BJ (cell line): ENCODE measurements around the gene FGF11. TPM values are rescaled to one million over a fixed set of nuclear protein-coding genes. Genes with fewer than 3 reads are reported as not detected.

Experiments
- CTCF ChIA-PET: fragments of 350-600 bp; formaldehyde crosslinking; extraction: SDS; loops from one replicate; lab custom pipeline; 2021; ENCODE audit warnings: antibody characterized with exemption, inconsistent platforms; lab: Yijun Ruan, JAX
- POLR2A ChIA-PET: fragments of 300-600 bp; sonication (Branson Sonifier 250); formaldehyde crosslinking; extraction: SDS; loops from one replicate; lab custom pipeline; 2021; ENCODE audit warnings: antibody characterized with exemption; lab: Charles Lee
- DNase-seq: peaks from one replicate; pipeline ENCODE4 v3.0.0-alpha.2; 2011; ENCODE audit warnings: low read depth
- H3K27me3 ChIP-seq: 2 replicates; pipeline ENCODE4 v1.6.0; 2011; ENCODE audit warnings: low read length; ENCODE audit not compliant: control insufficient read depth, insufficient read depth
- H3K36me3 ChIP-seq: 2 replicates; pipeline ENCODE4 v1.5.1; 2011; ENCODE audit warnings: low read length; ENCODE audit not compliant: control insufficient read depth, insufficient read depth
- H3K4me3 ChIP-seq: 2 replicates; pipeline ENCODE4 v1.5.1; 2011; ENCODE audit warnings: low read depth, mild to moderate bottlenecking, control low read depth, low read length
- polyA plus RNA-seq: library from polyadenylated mRNA; depleted of rRNA; stranded (reverse); fragments of >200 nt; gene quantifications from 2 replicates; pipeline ENCODE4 v1.2.3, GENCODE V29; 2011
- TF ChIP-seq, protein P1 (sequence below): IDR thresholded peaks from 2 replicates; pipeline ENCODE4 v1.5.1; 2011; ENCODE audit warnings: low read depth, mild to moderate bottlenecking, control low read depth, inconsistent platforms, low read length, moderate library complexity; ENCODE audit not compliant: insufficient read depth

FGF11 gene
- polyA plus RNA-seq, 1 experiment: 0.98 TPM

DNA sequence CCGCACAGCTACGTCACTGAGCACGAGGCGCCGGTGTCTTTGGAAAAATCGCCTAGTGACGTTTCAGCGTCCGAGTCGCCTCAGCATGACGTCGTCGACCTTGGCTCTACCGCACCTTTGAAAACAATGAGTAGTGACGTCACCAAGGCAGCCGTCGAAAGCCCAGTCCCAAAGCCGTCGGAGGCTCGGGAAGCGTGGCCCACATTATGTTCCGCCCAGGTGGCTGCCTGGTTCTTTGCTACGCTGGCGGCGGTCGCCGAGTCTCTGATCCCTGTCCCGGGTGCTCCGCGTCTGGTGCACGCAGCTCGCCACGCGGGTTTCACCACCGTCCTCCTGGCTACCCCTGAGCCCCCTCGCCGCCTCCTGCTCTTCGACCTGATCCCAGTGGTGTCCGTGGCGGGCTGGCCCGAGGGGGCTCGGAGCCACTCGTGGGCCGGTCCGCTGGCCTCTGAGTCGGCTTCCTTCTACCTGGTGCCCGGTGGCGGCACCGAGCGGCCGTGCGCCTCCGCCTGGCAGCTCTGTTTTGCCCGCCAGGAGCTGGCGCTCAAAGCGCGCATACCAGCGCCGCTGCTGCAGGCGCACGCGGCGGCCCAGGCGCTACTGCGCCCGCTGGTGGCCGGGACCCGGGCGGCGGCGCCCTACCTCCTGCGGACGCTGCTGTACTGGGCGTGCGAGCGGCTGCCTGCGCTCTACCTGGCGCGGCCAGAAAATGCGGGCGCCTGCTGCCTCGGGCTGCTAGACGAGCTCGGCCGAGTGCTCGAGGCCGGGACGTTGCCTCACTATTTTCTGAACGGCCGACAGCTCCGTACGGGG lies 2.5 kb upstream of the FGF11 start:
- peak overlapping the region; percentile 23 for H3K4me3 ChIP-seq
- DNase-seq: no peak
- H3K36me3 ChIP-seq: no peaks in the 10 kb centered on the region
- TF ChIP-seq, protein P1, sequence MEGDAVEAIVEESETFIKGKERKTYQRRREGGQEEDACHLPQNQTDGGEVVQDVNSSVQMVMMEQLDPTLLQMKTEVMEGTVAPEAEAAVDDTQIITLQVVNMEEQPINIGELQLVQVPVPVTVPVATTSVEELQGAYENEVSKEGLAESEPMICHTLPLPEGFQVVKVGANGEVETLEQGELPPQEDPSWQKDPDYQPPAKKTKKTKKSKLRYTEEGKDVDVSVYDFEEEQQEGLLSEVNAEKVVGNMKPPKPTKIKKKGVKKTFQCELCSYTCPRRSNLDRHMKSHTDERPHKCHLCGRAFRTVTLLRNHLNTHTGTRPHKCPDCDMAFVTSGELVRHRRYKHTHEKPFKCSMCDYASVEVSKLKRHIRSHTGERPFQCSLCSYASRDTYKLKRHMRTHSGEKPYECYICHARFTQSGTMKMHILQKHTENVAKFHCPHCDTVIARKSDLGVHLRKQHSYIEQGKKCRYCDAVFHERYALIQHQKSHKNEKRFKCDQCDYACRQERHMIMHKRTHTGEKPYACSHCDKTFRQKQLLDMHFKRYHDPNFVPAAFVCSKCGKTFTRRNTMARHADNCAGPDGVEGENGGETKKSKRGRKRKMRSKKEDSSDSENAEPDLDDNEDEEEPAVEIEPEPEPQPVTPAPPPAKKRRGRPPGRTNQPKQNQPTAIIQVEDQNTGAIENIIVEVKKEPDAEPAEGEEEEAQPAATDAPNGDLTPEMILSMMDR: peak; percentile 48
- H3K27me3 ChIP-seq: peaks cover 23% of the 10 kb centered on the region
- POLR2A ChIA-PET: interaction anchor here (0.6 kb wide), 1 partner anchor 16 kb away, joined by 3 read pairs; no protein-coding TSS in a partner anchor
- CTCF ChIA-PET: interaction anchor here (0.6 to 5.4 kb wide), 31 partner anchors 9 to 190 kb away, joined by 3 to 45 read pairs (median 6); partner anchors contain the start of genes CTDNEP1, NLGN2, POLR2A and SAT2

DNA sequence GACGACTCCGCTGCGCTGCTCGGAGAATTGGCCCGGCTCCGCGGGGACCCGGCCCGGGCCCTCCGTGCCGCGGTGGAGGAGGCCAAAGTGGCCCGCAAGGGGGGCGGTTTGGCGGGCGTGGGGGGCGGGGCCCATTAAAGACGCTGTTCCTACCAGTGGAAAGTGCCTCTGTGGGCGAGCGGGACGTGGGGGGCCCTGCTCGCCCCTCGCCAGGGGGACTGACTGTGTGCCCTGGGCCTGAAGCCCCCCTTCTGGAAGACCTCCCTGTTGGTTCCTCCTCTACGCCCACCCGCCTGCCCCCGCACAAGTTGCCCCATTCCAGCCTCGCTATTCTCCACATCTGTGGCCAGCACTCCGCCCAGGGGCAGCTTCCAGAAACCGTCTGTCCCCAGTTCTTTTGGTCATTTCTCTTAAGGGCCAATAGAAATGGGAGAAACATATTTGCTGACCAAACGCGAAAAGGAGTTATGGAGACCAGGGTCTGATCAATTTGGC lies 1.9 kb upstream of the FGF11 start:
- DNase-seq: no peak

DNA sequence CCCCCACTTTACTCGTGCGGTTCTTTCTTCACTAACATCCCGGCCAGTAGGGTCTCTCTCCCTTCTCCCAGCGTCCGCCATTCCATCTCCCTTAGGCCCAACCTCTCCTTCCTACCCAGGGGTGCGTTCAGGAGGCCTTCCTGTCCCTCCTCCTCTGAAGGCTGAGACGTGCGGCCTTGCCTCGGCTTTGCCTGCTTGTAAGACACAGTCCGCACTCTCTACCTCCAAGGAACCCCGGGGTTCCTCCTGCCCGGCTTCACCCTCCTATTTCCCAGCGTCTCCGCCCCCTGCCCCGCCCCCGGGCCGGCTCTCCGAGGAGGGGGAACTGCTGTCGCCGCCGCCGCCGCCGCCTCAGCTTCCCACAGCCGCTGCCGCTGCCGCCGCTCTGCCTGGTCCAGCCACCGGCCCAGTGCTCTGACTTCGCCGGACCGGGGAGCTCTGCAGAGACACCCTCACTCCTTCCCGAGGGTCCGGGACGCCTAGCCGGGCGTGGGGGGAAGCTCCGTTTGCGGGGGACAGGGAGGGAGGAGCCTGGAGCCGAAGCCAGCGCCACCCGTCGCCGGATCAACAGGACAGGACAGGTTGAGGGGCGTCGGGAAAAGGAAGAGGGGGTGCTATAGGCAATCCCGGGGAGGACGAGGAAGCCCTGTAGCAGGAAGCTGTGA lies 1.2 kb upstream of the FGF11 start:
- ChIA-PET CTCF (interaction anchor here (0.6 to 5.4 kb wide), 9 partner anchors 9 to 151 kb away, joined by 3 to 45 read pairs (median 7); partner anchors contain the start of genes POLR2A, SENP3, SOX15 and TMEM95), POLR2A (interaction anchor here (0.5 kb wide), 1 partner anchor 118 kb away, joined by 3 read pairs; no protein-coding TSS in a partner anchor)
- TF ChIP-seq, protein P1: no peak
- Histone ChIP-seq H3K4me3 (peak overlapping the region; percentile 9; the same call in 1 of the 2 replicates), H3K36me3 (no peaks in the 10 kb centered on the region), H3K27me3 (peaks cover 23% of the 10 kb centered on the region)
- no peak for DNase-seq

More for the DNA sequence above, 1.9 kb upstream of the FGF11 start:
- Histone ChIP-seq H3K36me3 (no peaks in the 10 kb centered on the region), H3K27me3 (peaks cover 23% of the 10 kb centered on the region), H3K4me3 (0 out of 2 replicates have a peak overlapping the region, but pooled peaks have one; percentile 1)
- TF ChIP-seq, protein P1: no peak
- ChIA-PET POLR2A (interaction anchor here (0.6 kb wide), 1 partner anchor 16 kb away, joined by 3 read pairs; no protein-coding TSS in a partner anchor), CTCF (interaction anchor here (0.6 to 5.4 kb wide), 21 partner anchors 10 to 190 kb away, joined by 3 to 45 read pairs (median 7); partner anchors contain the start of genes NLGN2, POLR2A, SAT2 and SENP3)

DNA sequence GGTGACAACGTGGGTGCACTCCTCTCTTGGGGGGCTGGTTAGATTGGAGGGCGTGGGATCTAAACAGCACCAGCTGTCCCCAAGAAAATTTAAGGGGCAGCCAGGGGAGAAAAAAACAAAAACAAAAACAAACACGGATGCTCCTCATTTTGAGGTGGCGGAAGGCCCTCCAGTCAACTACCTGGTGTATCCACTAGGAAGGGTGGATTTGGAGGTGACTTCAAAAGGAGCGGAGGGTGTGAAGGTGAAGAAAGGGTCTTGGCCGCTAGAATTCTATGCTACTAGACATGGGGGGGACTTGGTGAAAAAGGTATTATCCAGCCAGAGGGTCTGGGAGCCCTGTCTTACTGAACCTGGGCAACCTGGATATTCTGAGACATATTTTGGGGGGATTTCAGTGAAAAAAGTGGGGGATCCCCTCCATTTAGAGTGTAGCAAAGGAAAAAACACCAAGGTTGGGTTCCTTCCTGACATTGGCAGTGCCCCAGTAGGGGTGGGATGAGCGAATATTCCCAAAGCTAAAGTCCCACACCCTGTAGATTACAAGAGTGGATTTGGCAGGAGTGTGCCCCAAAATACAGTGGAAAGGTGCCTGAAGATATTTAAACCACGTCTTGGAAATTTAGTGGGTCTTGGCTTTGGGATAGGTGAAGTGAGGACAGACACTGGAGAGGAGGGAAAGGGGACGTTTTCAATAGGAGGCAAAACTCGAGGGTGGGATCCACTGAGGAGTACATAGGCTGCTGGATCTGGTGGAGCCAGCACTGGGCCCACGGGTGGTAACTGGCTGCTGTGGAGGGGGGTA lies 454 bp upstream of the FGF11 start:
- peak overlapping the region; percentile 38; the same call in 1 of the 2 replicates for H3K4me3 ChIP-seq
- TF ChIP-seq, protein P1: no peak
- POLR2A ChIA-PET: no interaction called here

More for the DNA sequence above, 454 bp upstream of the FGF11 start:
- Histone ChIP-seq H3K36me3 (no peaks in the 10 kb centered on the region), H3K27me3 (peaks cover 23% of the 10 kb centered on the region)
- CTCF ChIA-PET: interaction anchor here (0.6 to 5.4 kb wide), 6 partner anchors 8 to 150 kb away, joined by 3 to 45 read pairs (median 7); partner anchors contain the start of genes SOX15 and TMEM95
- no peak for DNase-seq
